Mucosa of rectum (tissue), 2 donors: Measurements from ENCODE around the gene NSG1.
"Not testable (repeated sequence)": the region's sequence is repeated elsewhere in the genome, so short reads cannot be mapped to it uniquely, and the experiment has no call there.

ENCODE experiments used
- H3K27ac ChIP-seq, 2 donors: one replicate each; pipeline ENCODE4 v1.7.0; 2013; ENCODE audit warnings: inconsistent platforms in 2 of 2, low read depth in 2 of 2, low read length in 2 of 2
- H3K27me3 ChIP-seq, 2 donors: one replicate each; pipeline ENCODE4 v1.7.0; 2013; ENCODE audit warnings: low read length in 2 of 2; ENCODE audit not compliant: control insufficient read depth in 2 of 2, insufficient read depth in 2 of 2
- H3K36me3 ChIP-seq, 2 donors: one replicate each; pipeline ENCODE4 v1.7.0; 2013; ENCODE audit warnings: low read length in 2 of 2; ENCODE audit not compliant: control insufficient read depth in 2 of 2, insufficient read depth in 2 of 2
- H3K4me1 ChIP-seq, 2 donors: one replicate each; pipeline ENCODE4 v1.7.0; 2013; ENCODE audit warnings: low read length in 2 of 2, mild to moderate bottlenecking in 1 of 2; ENCODE audit not compliant: control insufficient read depth in 2 of 2, insufficient read depth in 2 of 2
- H3K4me3 ChIP-seq, 2 donors: one replicate each; pipeline ENCODE4 v1.7.0; 2013; ENCODE audit warnings: low read length in 2 of 2
- H3K9ac ChIP-seq, 2 donors: one replicate each; pipeline ENCODE4 v1.7.0; 2013; ENCODE audit warnings: low read length in 2 of 2, low read depth in 1 of 2, mild to moderate bottlenecking in 1 of 2
- H3K9me3 ChIP-seq, 2 donors: one replicate each; pipeline ENCODE4 v1.7.0; 2013; ENCODE audit warnings: low read length in 2 of 2; ENCODE audit not compliant: control insufficient read depth in 2 of 2
- donor health status: healthy.
- donor health status: Normal muscosa, but diverticular disease.

NSG1 gene

DNA sequence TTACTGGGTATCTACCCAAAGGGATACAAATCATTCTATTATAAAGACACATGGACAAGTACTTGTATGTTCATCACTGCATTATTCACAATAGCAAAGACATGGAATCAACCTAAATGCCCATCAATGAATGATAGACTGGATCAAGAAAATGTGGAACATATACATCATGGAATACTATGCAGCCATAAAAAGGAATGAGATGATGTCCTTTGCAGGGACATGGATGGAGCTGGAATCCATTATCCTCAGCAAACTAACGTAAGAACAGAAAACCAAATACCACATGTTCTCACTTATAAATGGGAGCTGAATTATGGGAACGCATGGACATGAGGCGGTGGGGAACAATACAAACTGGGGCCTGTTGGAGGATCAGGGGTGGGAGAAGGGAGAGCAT is 78.3 kb downstream of the NSG1 start:
- H3K4me3 ChIP-seq, H3K27me3 ChIP-seq, H3K27ac ChIP-seq, H3K9ac ChIP-seq, H3K4me1 ChIP-seq, H3K9me3 ChIP-seq: not testable (repeated sequence)
- peaks cover 31 to 47% of the 10 kb centered on the region in 2 donors for H3K36me3 ChIP-seq
